GM12878 (cell line): Measurements from ENCODE around the gene POC5. TPM values are rescaled to one million over a fixed set of nuclear protein-coding genes. Genes with fewer than 3 reads are reported as not detected.

Experiments
- ATAC-seq: fragments of 200-7000 bp; cut with Tn5 transposase; 3 replicates; pipeline ENCODE4 v1.9.1; 2020; ENCODE audit warnings: mild to moderate bottlenecking, moderate library complexity
- BruUV-seq: library from RNA; stranded (reverse); fragments of 400-500 nt; replicated peaks from 2 replicates; lab custom pipeline; 2021; lab: Mats Ljungman, UMichigan
- CTCF ChIA-PET: fragments of 300-600 bp; sonication (Branson Sonifier 250); formaldehyde crosslinking; extraction: SDS; loops from one replicate; lab custom pipeline; 2021; ENCODE audit warnings: inconsistent platforms; lab: Yijun Ruan, JAX
- POLR2A ChIA-PET: fragments of 350-600 bp; formaldehyde crosslinking; extraction: SDS; loops from one replicate; lab custom pipeline; 2021; ENCODE audit warnings: inconsistent platforms; lab: Charles Lee
- RAD21 ChIA-PET: fragments of 300-600 bp; sonication (Branson Sonifier 250); formaldehyde crosslinking; loops from one replicate; lab custom pipeline; 2023; ENCODE audit warnings: antibody characterized with exemption; ENCODE audit not compliant: unreplicated experiment; lab: Charles Lee
- SMC1A ChIA-PET: fragments of 300-600 bp; sonication (Branson Sonifier 250); formaldehyde crosslinking; loops from one replicate; lab custom pipeline; 2023; ENCODE audit not compliant: unreplicated experiment, uncharacterized antibody; lab: Charles Lee
- DNase-seq: peaks from one replicate; pipeline ENCODE4 v3.0.0-alpha.2; 2011; ENCODE audit warnings: low read depth, low spot score
- FAIRE-seq: peaks from 3 replicates; lab custom pipeline; 2011; peaks lifted over from hg19 to GRCh38; lab: Jason Lieb, UNC
- H2AFZ ChIP-seq: 2 replicates; pipeline ENCODE4 v1.6.0; 2011; ENCODE audit warnings: low read depth, low read length, control low read depth; ENCODE audit not compliant: control insufficient read depth
- H3K27ac ChIP-seq: 2 replicates; pipeline ENCODE4 v1.5.1; 2011; ENCODE audit warnings: control low read depth; ENCODE audit not compliant: control insufficient read depth, insufficient read depth
- H3K27me3 ChIP-seq, 2 experiments: replicated peaks in 1 of 2; 2 replicates each; pipeline versions ENCODE4 v1.6.0 to v1.6.1; 2011; ENCODE audit warnings: low read length in 1 of 2; ENCODE audit not compliant: control insufficient read depth in 2 of 2, insufficient read depth in 2 of 2
- H3K36me3 ChIP-seq, 2 experiments: 2 replicates each; pipeline ENCODE4 v1.5.1; 2011; ENCODE audit warnings: low read length in 1 of 2; ENCODE audit not compliant: control insufficient read depth in 2 of 2, insufficient read depth in 2 of 2
- H3K4me1 ChIP-seq: 2 replicates; pipeline ENCODE4 v1.6.1; 2011; ENCODE audit warnings: mild to moderate bottlenecking, low read length, moderate library complexity, mixed read lengths; ENCODE audit not compliant: control insufficient read depth, insufficient read depth
- H3K4me2 ChIP-seq: 2 replicates; pipeline ENCODE4 v1.6.0; 2011; ENCODE audit warnings: control low read depth; ENCODE audit not compliant: control insufficient read depth, insufficient read depth
- H3K4me3 ChIP-seq: fragments of 200-600 bp; sonication (generic); 2 replicates; pipeline ENCODE4 v1.5.1; 2016
- H3K79me2 ChIP-seq: 2 replicates; pipeline ENCODE4 v1.6.0; 2011; ENCODE audit warnings: low read length; ENCODE audit not compliant: control insufficient read depth, insufficient read depth
- H3K9ac ChIP-seq: 2 replicates; pipeline ENCODE4 v1.8.0; 2011; ENCODE audit warnings: low read length, control low read depth, mixed read lengths; ENCODE audit not compliant: control insufficient read depth, insufficient read depth
- H3K9me3 ChIP-seq: replicated peaks from 3 replicates; pipeline ENCODE4 v1.5.1; 2011; ENCODE audit warnings: mild to moderate bottlenecking, low read length; ENCODE audit not compliant: control insufficient read depth, insufficient read depth
- H4K20me1 ChIP-seq: 2 replicates; pipeline ENCODE4 v1.6.0; 2011; ENCODE audit not compliant: control insufficient read depth, insufficient read depth
- ATF7 ChIP-seq: fragments of 450-650 bp; IDR thresholded peaks from 2 replicates; pipeline ENCODE4 v1.6.1; 2016; ENCODE audit warnings: low read depth, mild to moderate bottlenecking
- CBFB ChIP-seq: IDR thresholded peaks from 2 replicates; pipeline ENCODE4 v1.6.1; 2016; ENCODE audit warnings: antibody characterized with exemption, low read depth
- CHD2 ChIP-seq: IDR thresholded peaks from 2 replicates; pipeline ENCODE4 v1.6.1; 2011; ENCODE audit warnings: low read depth, low read length, improper control_type of control experiment, borderline replicate concordance
- CHD4 ChIP-seq: fragments of 200-600 bp; sonication (generic); IDR thresholded peaks from 2 replicates; pipeline ENCODE4 v1.6.1; 2016; ENCODE audit warnings: mild to moderate bottlenecking
- KAT2A ChIP-seq: conservative IDR thresholded peaks from 2 replicates; pipeline ENCODE4 v1.6.1; 2011; ENCODE audit warnings: low read depth, low read length; ENCODE audit not compliant: control insufficient read depth
- MEF2A ChIP-seq: IDR thresholded peaks from 2 replicates; pipeline ENCODE4 v1.6.1; 2011; ENCODE audit warnings: low read depth, mild to moderate bottlenecking, low read length, moderate library complexity; ENCODE audit not compliant: insufficient read depth
- MYB ChIP-seq: fragments of 150-350 bp; IDR thresholded peaks from 2 replicates; pipeline ENCODE4 v1.6.1; 2014; ENCODE audit warnings: mild to moderate bottlenecking, low read depth, low read length, borderline replicate concordance
- NRF1 ChIP-seq: conservative IDR thresholded peaks from 2 replicates; pipeline ENCODE4 v1.6.1; 2011; ENCODE audit warnings: mild to moderate bottlenecking, low read depth, low read length, improper control_type of control experiment
- POLR2AphosphoS5 ChIP-seq: IDR thresholded peaks from 2 replicates; pipeline ENCODE4 v1.6.1; 2011; ENCODE audit warnings: mild to moderate bottlenecking, low read length, inconsistent platforms
- RBBP5 ChIP-seq: fragments of 200-600 bp; sonication (generic); conservative IDR thresholded peaks from 2 replicates; pipeline ENCODE4 v1.6.1; 2016
- SPI1 ChIP-seq: IDR thresholded peaks from 2 replicates; pipeline ENCODE4 v1.6.1; 2011; ENCODE audit warnings: low read depth, mild to moderate bottlenecking, low read length, moderate library complexity, borderline replicate concordance; ENCODE audit not compliant: insufficient read depth
- SREBF2 ChIP-seq: IDR thresholded peaks from 2 replicates; pipeline ENCODE4 v1.6.1; 2012; ENCODE audit warnings: mild to moderate bottlenecking, low read length
- TARDBP ChIP-seq: IDR thresholded peaks from 2 replicates; pipeline ENCODE4 v1.6.1; 2016; ENCODE audit warnings: borderline replicate concordance
- TCF7 ChIP-seq: IDR thresholded peaks from 2 replicates; pipeline ENCODE4 v1.6.1; 2014; ENCODE audit warnings: antibody characterized with exemption, borderline replicate concordance
- ZNF207 ChIP-seq: fragments of 450-650 bp; IDR thresholded peaks from 2 replicates; pipeline ENCODE4 v1.6.1; 2014; ENCODE audit warnings: antibody characterized with exemption, mild to moderate bottlenecking, borderline replicate concordance
- ZNF217 ChIP-seq: fragments of 450-650 bp; IDR thresholded peaks from 2 replicates; pipeline ENCODE4 v1.6.1; 2017; ENCODE audit warnings: antibody characterized with exemption, mild to moderate bottlenecking
- ZNF274 ChIP-seq: IDR thresholded peaks from one replicate; pipeline ENCODE4 v1.8.0; 2011; ENCODE audit not compliant: insufficient read length, insufficient read depth
- WGBS: methylation state at CpG from one replicate; pipeline ENCODE4 v1.1.6; 2016; ENCODE audit warnings: low lambda C conversion rate; ENCODE audit not compliant: insufficient replicate concordance, insufficient coverage; ENCODE audit errors: missing lambda C conversion rate; 5-methylcytosine and 5-hydroxymethylcytosine counted together
- in situ Hi-C: fragments of 300-500 bp; cut with MboI; formaldehyde crosslinking; loops from 9 replicates; pipeline ENCODE4 v1.14.3; 2018; ENCODE audit warnings: mixed read lengths
- intact Hi-C: fragments of 100-400 bp; cut with micrococcal nuclease; formaldehyde crosslinking; loops from one replicate; pipeline ENCODE4 v1.14.2; 2022; ENCODE audit not compliant: unreplicated experiment
- polyA plus RNA-seq, 11 experiments: library from polyadenylated mRNA; depleted of rRNA in 4 of 11; unstranded in 6 of 11; stranded (reverse) in 5 of 11; fragments of >200 nt; fragmentation: Nextera tagmentation in 4 of 11; fragmentation: Illumina TruSeq in 1 of 11; extraction: Ambion mirVana in 4 of 11; extraction: Trizol in 1 of 11; gene quantifications; 1 replicate in 1 of 11; 2 replicates in 10 of 11; pipeline versions ENCODE4 v1.2.1 to v1.2.3, GENCODE V29; 2011 to 2016; ENCODE audit warnings: inconsistent platforms in 2 of 11, missing spikeins in 2 of 11, low read depth in 1 of 11
- total RNA-seq, 4 experiments: library from RNA; depleted of rRNA in 3 of 4; stranded (reverse); fragments of >200 nt in 3 of 4; fragmentation: Illumina TruSeq in 1 of 4; extraction: Trizol in 1 of 4; gene quantifications; 2 replicates each; pipeline versions ENCODE4 v1.2.1 to v1.2.3, GENCODE V29; 2013 to 2021
- TF ChIP-seq, protein P1 (sequence below): IDR thresholded peaks from 2 replicates; pipeline ENCODE4 v1.6.1; 2011; ENCODE audit warnings: low read depth, mild to moderate bottlenecking, low read length, moderate library complexity, borderline replicate concordance; ENCODE audit errors: extremely low read depth
- TF ChIP-seq, protein P2 (sequence below): fragments of 450-650 bp; formaldehyde crosslinking; IDR thresholded peaks from 2 replicates; pipeline ENCODE4 v1.5.0; 2022; ENCODE audit warnings: mild to moderate bottlenecking, missing genetic modification characterization
- TF ChIP-seq, protein P3 (sequence below): fragments of 450-650 bp; IDR thresholded peaks from 2 replicates; pipeline ENCODE4 v1.6.1; 2016; ENCODE audit warnings: mild to moderate bottlenecking

The POC5 gene
- total and polyA plus RNA-seq, 10 of the 15 experiments (the other 5 are each of a cell fraction or from before 2014, with no cell fraction given): 13.1 to 25.6 (median 21.8) TPM

DNA sequence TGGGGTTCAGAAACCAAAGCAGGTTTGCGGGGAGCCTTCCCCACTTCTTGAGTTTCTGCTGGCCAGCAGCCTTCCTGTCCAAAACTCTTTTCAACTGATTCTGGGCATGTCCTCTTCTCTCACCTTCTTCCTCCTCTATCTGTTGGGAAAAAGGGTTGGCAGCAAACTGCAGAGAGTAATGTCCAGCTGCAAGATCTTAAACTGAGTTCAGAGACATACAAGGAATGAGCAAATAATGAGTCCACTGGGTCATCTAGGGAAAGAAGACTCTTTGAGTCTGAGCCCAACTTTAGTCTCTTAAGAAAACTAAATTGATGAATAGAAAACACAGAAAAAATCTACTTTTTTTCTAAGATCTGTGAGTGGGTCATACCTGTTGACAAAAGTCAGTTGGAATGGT is 89.4 kb downstream of the POC5 start:
- no peaks in the 10 kb centered on the region for H3K36me3 ChIP-seq
- no peak overlapping the region for H2AFZ ChIP-seq
- no peaks in the 10 kb centered on the region for H3K79me2 ChIP-seq
- H3K9me3 ChIP-seq: no peaks in the 10 kb centered on the region
- ChIA-PET RAD21 (no interaction called here), SMC1A (interaction anchor here (0.9 to 2.1 kb wide), 2 partner anchors 9 to 14 kb away, joined by 3 to 4 read pairs; no protein-coding TSS in a partner anchor)
- FAIRE-seq: no peak
- H3K4me2 ChIP-seq: no peak overlapping the region
- no peak overlapping the region for H3K4me3 ChIP-seq
- TF ChIP-seq MYB: no peak
- TF ChIP-seq SPI1: no peak
- no peak for TF ChIP-seq NRF1
- TF ChIP-seq CHD2: no peak
- no peak for TF ChIP-seq POLR2AphosphoS5
- TF ChIP-seq, protein P1, sequence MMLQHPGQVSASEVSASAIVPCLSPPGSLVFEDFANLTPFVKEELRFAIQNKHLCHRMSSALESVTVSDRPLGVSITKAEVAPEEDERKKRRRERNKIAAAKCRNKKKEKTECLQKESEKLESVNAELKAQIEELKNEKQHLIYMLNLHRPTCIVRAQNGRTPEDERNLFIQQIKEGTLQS: no peak
- TF ChIP-seq ZNF274: no peak
- TF ChIP-seq ZNF217: no peak
- TF ChIP-seq TARDBP: no peak
- no peak for TF ChIP-seq CHD4
- TF ChIP-seq, protein P2, sequence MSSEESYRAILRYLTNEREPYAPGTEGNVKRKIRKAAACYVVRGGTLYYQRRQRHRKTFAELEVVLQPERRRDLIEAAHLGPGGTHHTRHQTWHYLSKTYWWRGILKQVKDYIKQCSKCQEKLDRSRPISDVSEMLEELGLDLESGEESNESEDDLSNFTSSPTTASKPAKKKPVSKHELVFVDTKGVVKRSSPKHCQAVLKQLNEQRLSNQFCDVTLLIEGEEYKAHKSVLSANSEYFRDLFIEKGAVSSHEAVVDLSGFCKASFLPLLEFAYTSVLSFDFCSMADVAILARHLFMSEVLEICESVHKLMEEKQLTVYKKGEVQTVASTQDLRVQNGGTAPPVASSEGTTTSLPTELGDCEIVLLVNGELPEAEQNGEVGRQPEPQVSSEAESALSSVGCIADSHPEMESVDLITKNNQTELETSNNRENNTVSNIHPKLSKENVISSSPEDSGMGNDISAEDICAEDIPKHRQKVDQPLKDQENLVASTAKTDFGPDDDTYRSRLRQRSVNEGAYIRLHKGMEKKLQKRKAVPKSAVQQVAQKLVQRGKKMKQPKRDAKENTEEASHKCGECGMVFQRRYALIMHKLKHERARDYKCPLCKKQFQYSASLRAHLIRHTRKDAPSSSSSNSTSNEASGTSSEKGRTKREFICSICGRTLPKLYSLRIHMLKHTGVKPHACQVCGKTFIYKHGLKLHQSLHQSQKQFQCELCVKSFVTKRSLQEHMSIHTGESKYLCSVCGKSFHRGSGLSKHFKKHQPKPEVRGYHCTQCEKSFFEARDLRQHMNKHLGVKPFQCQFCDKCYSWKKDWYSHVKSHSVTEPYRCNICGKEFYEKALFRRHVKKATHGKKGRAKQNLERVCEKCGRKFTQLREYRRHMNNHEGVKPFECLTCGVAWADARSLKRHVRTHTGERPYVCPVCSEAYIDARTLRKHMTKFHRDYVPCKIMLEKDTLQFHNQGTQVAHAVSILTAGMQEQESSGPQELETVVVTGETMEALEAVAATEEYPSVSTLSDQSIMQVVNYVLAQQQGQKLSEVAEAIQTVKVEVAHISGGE (CRISPR knock-in tag): no peak
- TF ChIP-seq TCF7: no peak
- TF ChIP-seq, protein P3, sequence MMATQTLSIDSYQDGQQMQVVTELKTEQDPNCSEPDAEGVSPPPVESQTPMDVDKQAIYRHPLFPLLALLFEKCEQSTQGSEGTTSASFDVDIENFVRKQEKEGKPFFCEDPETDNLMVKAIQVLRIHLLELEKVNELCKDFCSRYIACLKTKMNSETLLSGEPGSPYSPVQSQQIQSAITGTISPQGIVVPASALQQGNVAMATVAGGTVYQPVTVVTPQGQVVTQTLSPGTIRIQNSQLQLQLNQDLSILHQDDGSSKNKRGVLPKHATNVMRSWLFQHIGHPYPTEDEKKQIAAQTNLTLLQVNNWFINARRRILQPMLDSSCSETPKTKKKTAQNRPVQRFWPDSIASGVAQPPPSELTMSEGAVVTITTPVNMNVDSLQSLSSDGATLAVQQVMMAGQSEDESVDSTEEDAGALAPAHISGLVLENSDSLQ: no peak
- no peak for TF ChIP-seq RBBP5
- TF ChIP-seq SREBF2: no peak
- TF ChIP-seq KAT2A: no peak
- no peak for TF ChIP-seq ATF7
- TF ChIP-seq ZNF207: no peak
- no peak for TF ChIP-seq CBFB
- no peak for TF ChIP-seq MEF2A
- TF ChIP-seq, all 136 proteins: peak for 0
- ATAC-seq (no peak), DNase-seq (no peak)
- intact Hi-C loops: no loop called here
- no peaks in the 10 kb centered on the region for H3K27me3 ChIP-seq
- CTCF ChIA-PET: no interaction called here
- H3K9ac ChIP-seq: no peak overlapping the region
- 86% methylated on average over 1 of the region's 1 CpG for WGBS
- POLR2A ChIA-PET: no interaction called here
- no peak overlapping the region for H3K27ac ChIP-seq
- no peaks in the 10 kb centered on the region for H3K4me1 ChIP-seq
- in situ Hi-C loops: no loop called here
- H4K20me1 ChIP-seq: no peaks in the 10 kb centered on the region
- no TSS peak for BruUV-seq
